T-helper 1 cell treated with Interleukin-12 subunit alpha and Interleukin-12 subunit beta and Interleukin-4 antibody, amounts not matched to agents 30 μg/mL and 1 μg/mL, for 36 hours (primary cell): ENCODE results near the gene PFKL.
A peak's percentile ranks its signal among the peaks of the same experiment; 100 is the strongest.

Experiments
- H3K27ac Mint-ChIP-seq: one replicate; pipeline ENCODE4 v1.8.0; 2021; ENCODE audit warnings: mild to moderate bottlenecking, mixed read lengths
- H3K27me3 Mint-ChIP-seq: one replicate; pipeline ENCODE4 v1.8.0; 2021; ENCODE audit warnings: low read depth, mixed read lengths
- H3K36me3 Mint-ChIP-seq: one replicate; pipeline ENCODE4 v1.8.0; 2021; ENCODE audit warnings: low read depth, mixed read lengths
- H3K4me1 Mint-ChIP-seq: one replicate; pipeline ENCODE4 v1.8.0; 2021; ENCODE audit warnings: low read depth, mixed read lengths
- H3K4me3 Mint-ChIP-seq: one replicate; pipeline ENCODE4 v1.8.0; 2021; ENCODE audit warnings: mild to moderate bottlenecking, moderate library complexity, mixed read lengths
- H3K9me3 Mint-ChIP-seq: one replicate; pipeline ENCODE4 v1.8.0; 2021; ENCODE audit warnings: mixed read lengths

Gene PFKL

DNA sequence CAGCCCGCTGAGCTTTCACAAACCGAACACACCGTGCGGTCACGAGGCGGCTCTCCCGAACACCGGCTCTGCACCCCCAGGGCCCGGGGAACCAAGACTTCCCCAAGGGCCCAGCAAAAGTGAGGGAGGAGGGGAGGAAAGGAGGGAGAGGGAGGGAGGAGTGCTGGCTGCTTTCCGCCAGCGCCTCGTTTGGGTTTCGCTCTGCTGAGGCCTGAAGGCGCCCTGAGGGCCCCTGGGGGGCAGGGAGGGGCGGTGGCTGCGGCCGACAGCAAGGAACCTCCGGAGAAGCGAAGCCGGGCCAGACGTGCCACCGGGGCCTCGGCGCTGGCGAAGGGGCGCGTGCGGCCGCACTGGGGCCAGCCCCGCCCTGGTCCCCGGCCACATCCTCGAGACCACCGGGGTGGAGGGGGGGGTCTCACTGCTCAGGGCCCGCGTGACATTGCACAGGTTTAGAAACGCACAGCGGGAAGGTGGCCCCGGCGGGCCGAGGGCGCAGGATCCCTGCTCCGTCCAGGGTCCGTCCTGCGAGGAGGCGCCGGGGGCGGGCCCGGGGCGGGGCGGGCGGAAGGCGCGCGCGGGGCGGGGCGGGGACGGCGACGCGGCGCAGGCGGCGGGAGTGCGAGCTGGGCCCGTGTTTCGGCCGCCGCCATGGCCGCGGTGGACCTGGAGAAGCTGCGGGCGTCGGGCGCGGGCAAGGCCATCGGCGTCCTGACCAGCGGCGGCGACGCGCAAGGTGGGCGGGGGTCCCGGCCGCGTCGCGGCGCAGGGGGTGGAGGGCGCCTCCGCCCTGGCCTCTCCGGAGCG is at the start of gene PFKL:
PFKL (plus strand) TSS at position 596 of the 804 bp plus-strand sequence; CDS start at position 649, 53 bp downstream.
- peaks cover 39% of the 10 kb centered on the region for H3K4me1 Mint-ChIP-seq

GRCh38 chr21:44253832-44254710 is 45.8 kb upstream of the PFKL start:
- Mint-ChIP-seq H3K27ac (no peak overlapping the region), H3K4me1 (no peaks in the 10 kb centered on the region), H3K4me3 (no peak overlapping the region), H3K9me3 (no peaks in the 10 kb centered on the region), H3K27me3 (peaks cover 5% of the 10 kb centered on the region), H3K36me3 (no peaks in the 10 kb centered on the region)

More for the DNA sequence above, at the start of gene PFKL:
- Mint-ChIP-seq H3K27me3 (no peaks in the 10 kb centered on the region), H3K4me3 (peak within 1 kb of the TSS; percentile 83), H3K9me3 (no peaks in the 10 kb centered on the region), H3K36me3 (peaks cover 3% of the 10 kb centered on the region), H3K27ac (peak within 1 kb of the TSS; percentile 91)

DNA sequence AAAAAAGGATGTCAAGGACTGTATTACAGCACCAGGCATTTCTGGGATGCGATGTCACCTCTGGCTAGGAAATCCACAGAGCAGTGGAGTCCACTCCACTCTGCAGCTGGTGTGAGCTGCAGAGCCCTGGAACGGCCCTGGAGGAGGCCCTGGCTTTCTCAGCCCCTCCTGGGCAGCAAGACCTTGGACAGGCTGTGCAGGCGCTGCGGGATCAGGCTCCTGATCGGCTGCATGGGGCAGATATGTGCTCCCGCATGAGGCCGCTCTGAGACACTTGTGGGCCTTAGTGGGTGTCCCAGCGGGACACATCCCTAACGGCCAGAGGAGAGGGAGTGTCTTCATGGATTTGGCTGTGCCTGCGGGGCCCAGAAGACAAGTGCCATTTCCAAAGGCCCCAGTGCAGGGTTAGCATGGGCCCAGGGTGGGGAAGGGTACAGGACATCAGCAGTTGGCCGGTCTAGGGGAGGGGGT is 44.3 kb upstream of the PFKL start:
- H3K9me3 Mint-ChIP-seq, result no peaks in the 10 kb centered on the region
- peaks cover 16% of the 10 kb centered on the region for H3K27me3 Mint-ChIP-seq
- H3K27ac Mint-ChIP-seq, result no peak overlapping the region
- H3K36me3 Mint-ChIP-seq, result no peaks in the 10 kb centered on the region
- no peaks in the 10 kb centered on the region for H3K4me1 Mint-ChIP-seq
- no peak overlapping the region for H3K4me3 Mint-ChIP-seq

DNA sequence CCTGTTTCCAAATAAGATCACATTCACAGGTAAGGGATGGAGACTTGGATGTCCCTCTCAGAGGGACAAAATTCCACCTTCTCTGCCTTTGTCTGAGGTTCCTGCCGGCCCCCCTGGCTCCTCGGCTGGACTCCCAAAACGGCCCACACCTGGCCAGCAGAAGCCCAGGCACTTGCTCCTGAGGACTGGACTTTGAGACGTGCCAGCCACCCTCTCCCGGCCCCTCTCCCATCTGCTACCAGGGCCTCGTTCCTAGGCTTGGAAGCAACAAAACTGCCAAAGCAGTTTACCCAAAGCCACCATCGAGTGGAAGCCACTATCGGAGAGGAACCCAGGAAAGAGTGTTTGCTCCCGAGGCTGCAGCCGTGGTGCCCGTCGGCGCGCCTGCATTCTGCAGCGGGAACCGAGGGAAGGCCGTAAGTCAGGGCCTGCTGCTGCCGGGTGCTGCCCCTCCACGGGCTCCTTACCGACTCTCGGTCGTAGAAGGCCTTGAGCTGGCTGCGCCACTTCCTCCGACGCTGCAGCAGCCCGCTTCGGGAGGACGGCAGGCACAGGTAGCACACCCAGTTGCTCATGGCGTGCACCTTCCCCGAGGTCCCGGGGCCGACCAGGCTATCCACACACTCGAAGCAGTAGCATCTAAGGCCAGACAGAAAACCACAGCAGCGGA is 41.7 kb upstream of the PFKL start:
- Mint-ChIP-seq H3K4me1 (no peaks in the 10 kb centered on the region), H3K4me3 (no peak overlapping the region), H3K27ac (no peak overlapping the region), H3K9me3 (no peaks in the 10 kb centered on the region), H3K27me3 (peaks cover 16% of the 10 kb centered on the region), H3K36me3 (no peaks in the 10 kb centered on the region)

GRCh38 chr21:44259082-44259705 is 40.7 kb upstream of the PFKL start:
- H3K27ac Mint-ChIP-seq, result no peak overlapping the region
- no peaks in the 10 kb centered on the region for H3K9me3 Mint-ChIP-seq
- peaks cover 16% of the 10 kb centered on the region for H3K27me3 Mint-ChIP-seq
- H3K4me1 Mint-ChIP-seq, result no peaks in the 10 kb centered on the region
- H3K4me3 Mint-ChIP-seq, result no peak overlapping the region
- H3K36me3 Mint-ChIP-seq, result no peaks in the 10 kb centered on the region

DNA sequence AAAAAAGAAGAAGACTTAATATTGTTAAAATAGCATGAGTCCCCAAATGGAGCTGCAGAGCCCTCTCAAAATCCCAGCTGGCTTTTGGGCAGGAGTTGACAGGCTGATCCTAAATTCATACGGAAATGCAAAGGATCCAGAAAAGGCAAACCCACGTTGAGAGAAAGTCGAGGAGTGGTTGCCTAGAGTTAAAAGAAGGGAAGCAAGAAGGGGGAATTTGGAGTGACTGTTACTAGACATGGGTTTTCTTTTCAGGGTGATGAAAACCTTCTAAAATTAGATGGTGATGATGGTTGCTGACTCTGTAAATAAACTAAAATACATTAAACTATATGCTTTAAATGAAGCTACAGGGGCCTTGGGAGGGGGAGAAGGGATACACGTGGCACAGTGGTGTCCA is 39.8 kb upstream of the PFKL start:
- no peaks in the 10 kb centered on the region for H3K9me3 Mint-ChIP-seq
- H3K4me3 Mint-ChIP-seq, result no peak overlapping the region
- no peaks in the 10 kb centered on the region for H3K4me1 Mint-ChIP-seq
- H3K36me3 Mint-ChIP-seq, result no peaks in the 10 kb centered on the region
- H3K27me3 Mint-ChIP-seq, result peaks cover 16% of the 10 kb centered on the region
- no peak overlapping the region for H3K27ac Mint-ChIP-seq

DNA sequence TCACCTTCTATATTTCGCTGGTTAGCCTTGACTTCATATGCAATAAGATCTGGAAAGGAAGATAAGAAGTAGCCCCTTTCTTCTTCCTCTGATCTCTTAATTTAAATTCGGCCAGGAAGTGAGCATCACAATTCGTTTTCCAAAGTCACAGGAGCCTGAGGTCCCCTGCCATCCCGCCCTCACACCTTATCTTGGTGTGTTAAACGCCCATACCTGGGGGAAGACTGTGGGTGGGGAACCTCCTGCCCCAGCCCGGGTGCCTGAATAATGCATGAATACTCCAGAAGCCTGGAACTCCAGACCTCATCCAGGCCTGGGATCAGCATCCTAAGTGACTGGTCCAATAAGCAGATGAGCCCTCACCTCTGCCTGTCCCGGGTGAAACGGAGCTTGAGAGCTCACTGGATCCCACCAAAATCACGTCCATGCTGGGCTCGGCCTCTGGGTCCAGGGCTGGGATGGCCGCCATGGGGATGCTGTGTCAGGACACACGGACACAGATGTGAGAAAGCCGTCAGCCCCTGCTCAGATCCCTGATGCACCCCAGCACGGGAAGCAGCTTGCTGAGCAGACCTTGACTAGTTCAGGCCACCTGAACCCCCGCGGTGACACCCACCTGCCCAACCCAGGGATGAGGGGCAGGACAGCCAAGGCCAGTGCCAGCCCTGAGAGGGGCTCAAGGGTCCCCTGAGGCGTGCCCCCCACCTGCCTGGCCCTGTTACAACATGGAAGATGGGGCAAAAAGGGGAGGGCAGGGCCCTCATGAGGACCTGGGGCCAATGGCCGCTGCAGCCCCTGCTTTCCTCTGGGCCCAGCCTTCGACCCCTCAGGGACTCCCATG is 38.8 kb upstream of the PFKL start:
- no peak overlapping the region for H3K27ac Mint-ChIP-seq
- no peaks in the 10 kb centered on the region for H3K36me3 Mint-ChIP-seq
- H3K4me3 Mint-ChIP-seq, result no peak overlapping the region
- H3K27me3 Mint-ChIP-seq, result peaks cover 16% of the 10 kb centered on the region
- no peaks in the 10 kb centered on the region for H3K4me1 Mint-ChIP-seq
- no peaks in the 10 kb centered on the region for H3K9me3 Mint-ChIP-seq

DNA sequence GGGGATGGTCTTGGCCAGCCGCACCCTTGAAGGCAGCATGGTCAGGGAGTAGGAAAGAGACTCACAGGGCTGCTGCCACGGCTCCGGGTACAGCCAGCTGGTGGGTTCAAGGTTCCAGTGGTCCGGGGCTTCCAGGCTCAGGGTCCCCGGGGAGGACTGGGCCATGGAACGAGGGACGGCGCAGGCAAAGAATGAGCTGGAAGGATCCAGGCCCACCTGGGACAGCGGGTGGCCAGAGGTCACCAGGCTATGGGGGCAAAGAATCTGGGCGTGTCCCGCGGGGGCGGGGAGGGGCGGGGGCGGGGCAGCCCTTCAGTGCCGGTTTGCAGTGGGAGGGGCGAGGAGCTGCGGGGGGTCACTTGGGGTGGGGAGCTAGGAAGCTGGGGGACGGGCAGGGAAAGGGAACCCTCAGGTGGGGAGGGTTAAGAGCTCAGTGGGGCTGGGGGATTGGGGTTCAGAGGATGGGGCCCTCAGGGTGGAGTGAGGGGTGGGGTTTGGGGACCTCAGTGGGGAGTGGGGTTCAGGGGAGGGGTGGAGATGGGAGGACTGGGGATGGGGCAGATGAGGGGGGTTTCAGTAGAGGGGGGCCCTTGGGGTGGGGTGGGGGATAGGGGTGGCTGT is 38.1 kb upstream of the PFKL start, which contains the start of gene DNMT3L:
DNMT3L (minus strand) TSS at position 223 of the 621 bp plus-strand sequence. CDS start 638 bp downstream, outside the sequence.
- H3K27me3 Mint-ChIP-seq, result peaks cover 16% of the 10 kb centered on the region
- H3K36me3 Mint-ChIP-seq, result no peaks in the 10 kb centered on the region
- no peak within 1 kb of the TSS for H3K4me3 Mint-ChIP-seq
- no peaks in the 10 kb centered on the region for H3K9me3 Mint-ChIP-seq
- H3K4me1 Mint-ChIP-seq, result no peaks in the 10 kb centered on the region
- H3K27ac Mint-ChIP-seq, result no peak within 1 kb of the TSS

DNA sequence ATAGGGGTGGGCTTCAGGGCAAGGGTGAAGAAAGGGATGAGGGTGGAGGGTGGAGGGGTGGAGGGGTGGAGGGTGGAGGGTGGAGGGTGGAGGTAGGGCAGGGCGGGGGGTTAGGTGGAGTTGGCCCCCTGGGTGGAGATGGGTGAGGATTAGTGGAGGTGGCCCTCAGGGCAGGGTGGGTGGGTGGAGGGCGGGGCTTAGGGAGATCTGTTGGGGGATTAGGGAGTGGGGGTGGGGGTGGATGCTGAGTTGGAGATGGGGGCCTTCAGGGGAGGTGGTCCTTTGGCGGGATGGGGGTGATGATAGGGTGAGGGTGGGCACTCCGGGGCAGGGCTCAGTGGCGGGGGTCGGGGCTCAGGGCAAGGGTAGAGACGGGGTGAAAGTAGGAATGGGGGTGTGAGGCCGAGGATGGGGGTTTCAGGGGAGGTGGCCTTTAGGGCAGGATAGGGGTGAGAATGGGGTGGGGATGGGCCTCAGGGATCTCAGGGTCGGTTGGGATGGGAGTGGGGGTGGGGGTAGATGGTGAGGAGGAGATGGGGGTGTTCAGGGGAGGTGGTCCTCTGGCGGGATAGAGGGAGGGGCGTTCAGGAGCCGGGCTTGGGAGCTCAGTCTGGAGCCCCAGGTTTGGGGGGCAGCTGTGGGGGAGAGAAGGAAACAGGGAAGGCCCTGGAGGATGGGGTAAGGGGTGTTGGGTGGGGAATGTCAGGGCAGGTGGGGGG is 37.4 kb upstream of the PFKL start:
- no peaks in the 10 kb centered on the region for H3K9me3 Mint-ChIP-seq
- H3K27ac Mint-ChIP-seq, result no peak overlapping the region
- no peak overlapping the region for H3K4me3 Mint-ChIP-seq
- H3K36me3 Mint-ChIP-seq, result no peaks in the 10 kb centered on the region
- peaks cover 16% of the 10 kb centered on the region for H3K27me3 Mint-ChIP-seq
- no peaks in the 10 kb centered on the region for H3K4me1 Mint-ChIP-seq

GRCh38 chr21:44263221-44263760 is 36.6 kb upstream of the PFKL start:
- H3K27me3 Mint-ChIP-seq, result peaks cover 16% of the 10 kb centered on the region
- H3K4me3 Mint-ChIP-seq, result no peak overlapping the region
- H3K9me3 Mint-ChIP-seq, result no peaks in the 10 kb centered on the region
- no peaks in the 10 kb centered on the region for H3K36me3 Mint-ChIP-seq
- H3K27ac Mint-ChIP-seq, result no peak overlapping the region
- H3K4me1 Mint-ChIP-seq, result no peaks in the 10 kb centered on the region

DNA sequence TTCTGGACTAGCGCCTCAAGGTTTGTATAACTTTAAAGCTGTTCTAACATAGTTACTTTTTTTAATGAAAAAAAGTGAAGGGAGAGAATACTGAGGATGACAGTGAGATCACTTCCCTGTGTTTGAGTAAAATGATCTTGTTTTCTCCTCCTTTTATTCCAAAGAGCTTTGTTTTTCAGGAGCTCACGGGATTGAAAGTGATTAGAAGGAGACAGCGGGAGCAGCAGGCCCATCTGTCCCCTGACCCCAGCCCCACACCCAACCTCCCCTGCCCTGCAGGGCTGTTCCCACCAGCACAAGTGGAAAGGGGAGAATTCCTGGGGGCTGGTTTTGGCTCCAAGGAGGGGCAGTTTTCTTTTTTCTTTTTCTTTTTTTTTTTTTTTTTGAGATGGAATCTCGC is 36.1 kb upstream of the PFKL start:
- H3K4me3 Mint-ChIP-seq, result no peak overlapping the region
- no peaks in the 10 kb centered on the region for H3K9me3 Mint-ChIP-seq
- no peak overlapping the region for H3K27ac Mint-ChIP-seq
- no peaks in the 10 kb centered on the region for H3K4me1 Mint-ChIP-seq
- H3K27me3 Mint-ChIP-seq, result peaks cover 14% of the 10 kb centered on the region
- no peaks in the 10 kb centered on the region for H3K36me3 Mint-ChIP-seq

DNA sequence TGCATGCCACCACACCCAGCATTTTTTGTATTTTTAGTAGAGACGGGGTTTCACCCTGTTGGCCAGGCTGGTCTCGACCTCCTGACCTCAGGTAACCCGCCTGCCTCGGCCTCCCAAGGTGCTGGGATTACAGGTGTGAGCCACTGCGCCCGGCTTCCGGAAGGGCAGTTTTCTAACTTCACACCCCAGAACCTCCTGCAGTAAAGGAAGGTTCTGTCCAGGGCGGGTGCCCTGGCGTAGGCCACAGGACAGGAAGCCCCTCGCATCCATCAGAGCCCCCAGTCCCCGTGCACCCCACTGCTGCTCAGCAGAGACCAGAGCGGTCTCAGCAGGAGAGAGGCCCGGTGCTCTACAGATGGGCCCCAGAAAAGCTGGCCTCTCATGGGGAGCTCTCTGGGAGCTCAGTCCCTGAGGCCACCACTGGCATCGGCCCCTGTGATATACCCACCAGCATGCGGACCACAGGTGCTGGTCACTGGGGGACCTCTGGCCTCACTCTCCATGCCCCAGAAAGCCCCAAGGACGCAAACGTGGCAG is 34.1 kb upstream of the PFKL start:
- no peaks in the 10 kb centered on the region for H3K36me3 Mint-ChIP-seq
- no peak overlapping the region for H3K4me3 Mint-ChIP-seq
- H3K27me3 Mint-ChIP-seq, result peaks cover 7% of the 10 kb centered on the region
- H3K4me1 Mint-ChIP-seq, result no peaks in the 10 kb centered on the region
- no peaks in the 10 kb centered on the region for H3K9me3 Mint-ChIP-seq
- no peak overlapping the region for H3K27ac Mint-ChIP-seq
